HFFc6 (cell line): ENCODE results near the gene SRSF3. TPM values are rescaled to one million over a fixed set of nuclear protein-coding genes. Genes with fewer than 3 reads are reported as not detected.
A peak's percentile ranks its signal among the peaks of the same experiment; 100 is the strongest.

Experiments
- DNase-seq: peaks from one replicate; pipeline ENCODE4 v3.0.0-alpha.2; 2018
- H3K27ac Mint-ChIP-seq: 2 replicates; pipeline ENCODE4 v1.8.0; 2020; ENCODE audit warnings: mild to moderate bottlenecking, mixed read lengths
- H3K27me3 Mint-ChIP-seq: 2 replicates; pipeline ENCODE4 v1.8.0; 2021; ENCODE audit warnings: mild to moderate bottlenecking, moderate library complexity, mixed read lengths; ENCODE audit not compliant: insufficient read depth
- H3K36me3 Mint-ChIP-seq: 2 replicates; pipeline ENCODE4 v1.8.0; 2021; ENCODE audit warnings: low read depth, mixed read lengths
- H3K4me1 Mint-ChIP-seq: 2 replicates; pipeline ENCODE4 v1.8.0; 2020; ENCODE audit warnings: low read depth, mixed read lengths
- H3K4me3 Mint-ChIP-seq: 2 replicates; pipeline ENCODE4 v1.8.0; 2020; ENCODE audit warnings: mild to moderate bottlenecking, moderate library complexity, mixed read lengths
- H3K9me3 Mint-ChIP-seq: 2 replicates; pipeline ENCODE4 v1.8.0; 2020; ENCODE audit warnings: mild to moderate bottlenecking, mixed read lengths
- CTCF ChIP-seq: fragments of 200-600 bp; sonication (generic); IDR thresholded peaks from 2 replicates; pipeline ENCODE4 v1.5.0; 2021; ENCODE audit warnings: antibody characterized with exemption, mild to moderate bottlenecking
- long read RNA-seq: library from polyadenylated mRNA; unstranded; transcript quantifications from one replicate; pipeline ENCODE4 v2.0.0, GENCODE V29; 2019
- total RNA-seq, 6 experiments: library from RNA; stranded (reverse); fragmentation: NEBNext Ultra II Directional; extraction: Animal tissue kit (Norgen Biotek cat#: 25700); gene quantifications; 2 replicates in 1 of 6; 3 replicates in 5 of 6; pipeline ENCODE4 v1.2.3, GENCODE V29; 2021

SRSF3 gene
- 100 to 1,000 TPM; 257 to 368 (median 330) TPM for total RNA-seq
- long read RNA-seq, full-length matches to known transcripts = 380 of 405 reads
- long read RNA-seq, partial matches to known transcripts = 18 of 405 reads
- long read RNA-seq, other reads (novel, unspliced or antisense) = 7 of 405 reads

DNA sequence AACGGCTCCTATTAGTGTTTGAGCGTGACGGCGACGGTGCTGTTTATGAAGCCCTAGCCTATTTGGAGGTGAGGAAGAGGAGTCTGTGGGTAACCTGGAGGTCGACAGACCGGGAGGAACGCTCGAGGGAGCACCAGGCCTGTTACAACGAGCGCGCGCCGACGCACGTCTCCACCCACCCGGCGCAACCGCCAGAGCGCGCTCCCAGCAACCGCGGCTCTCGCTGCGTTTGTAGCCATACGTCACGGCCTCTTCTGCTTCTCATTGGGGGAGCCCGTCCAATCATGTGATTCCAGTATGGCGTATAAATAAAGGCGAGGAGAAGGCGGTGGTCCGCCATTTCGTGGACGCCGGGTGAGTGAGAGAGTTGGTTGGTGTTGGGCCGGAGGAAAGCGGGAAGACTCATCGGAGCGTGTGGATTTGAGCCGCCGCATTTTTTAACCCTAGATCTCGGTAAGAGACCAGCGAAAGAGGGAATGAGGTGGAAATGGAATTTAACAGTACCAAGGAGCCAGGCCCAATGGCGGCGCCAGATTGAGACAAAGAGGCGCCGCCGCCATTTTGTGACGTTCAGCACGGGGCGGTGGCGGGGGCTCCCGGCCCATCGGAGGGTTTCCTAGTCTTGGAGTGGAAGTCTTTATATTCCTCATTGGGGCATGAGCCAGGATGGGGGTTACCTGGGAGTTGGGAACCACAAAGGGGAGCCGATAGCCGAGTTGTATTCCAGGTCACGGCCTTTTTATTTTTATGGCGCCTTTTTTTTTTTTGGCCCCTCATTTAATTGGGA is at the start of gene SRSF3:
TSS of gene SRSF3 (plus strand) at position 334 of the 787 bp plus-strand sequence. CDS start 2,401 bp downstream, outside the sequence.
- Mint-ChIP-seq H3K9me3 (peaks cover 23% of the 10 kb centered on the region), H3K27me3 (peaks cover 22% of the 10 kb centered on the region), H3K4me1 (peaks cover 59% of the 10 kb centered on the region), H3K27ac (peak within 1 kb of the TSS; percentile 99), H3K36me3 (peaks cover 53% of the 10 kb centered on the region), H3K4me3 (peak within 1 kb of the TSS; percentile 96)
- DNase-seq = peak; percentile 98
- TF ChIP-seq CTCF = peak; percentile 76

GRCh38 chr6:36545767-36546307 is 48.3 kb upstream of the SRSF3 start:
- Mint-ChIP-seq H3K4me1 (peaks cover 30% of the 10 kb centered on the region), H3K4me3 (peak overlapping the region; percentile 97), H3K27me3 (peaks cover 6% of the 10 kb centered on the region), H3K36me3 (peaks cover 5% of the 10 kb centered on the region; the same call in 1 of the 2 replicates), H3K27ac (peak overlapping the region; percentile 87), H3K9me3 (no peaks in the 10 kb centered on the region)
- no peak for TF ChIP-seq CTCF
- no peak for DNase-seq

GRCh38 chr6:36546308-36546919 is 47.7 kb upstream of the SRSF3 start:
- Mint-ChIP-seq H3K9me3 (no peaks in the 10 kb centered on the region), H3K36me3 (peaks cover 5% of the 10 kb centered on the region; the same call in 1 of the 2 replicates), H3K4me1 (peaks cover 30% of the 10 kb centered on the region), H3K27me3 (peaks cover 6% of the 10 kb centered on the region), H3K27ac (peak overlapping the region; percentile 87), H3K4me3 (peak overlapping the region; percentile 97)
- no peak for DNase-seq
- TF ChIP-seq CTCF = no peak

DNA sequence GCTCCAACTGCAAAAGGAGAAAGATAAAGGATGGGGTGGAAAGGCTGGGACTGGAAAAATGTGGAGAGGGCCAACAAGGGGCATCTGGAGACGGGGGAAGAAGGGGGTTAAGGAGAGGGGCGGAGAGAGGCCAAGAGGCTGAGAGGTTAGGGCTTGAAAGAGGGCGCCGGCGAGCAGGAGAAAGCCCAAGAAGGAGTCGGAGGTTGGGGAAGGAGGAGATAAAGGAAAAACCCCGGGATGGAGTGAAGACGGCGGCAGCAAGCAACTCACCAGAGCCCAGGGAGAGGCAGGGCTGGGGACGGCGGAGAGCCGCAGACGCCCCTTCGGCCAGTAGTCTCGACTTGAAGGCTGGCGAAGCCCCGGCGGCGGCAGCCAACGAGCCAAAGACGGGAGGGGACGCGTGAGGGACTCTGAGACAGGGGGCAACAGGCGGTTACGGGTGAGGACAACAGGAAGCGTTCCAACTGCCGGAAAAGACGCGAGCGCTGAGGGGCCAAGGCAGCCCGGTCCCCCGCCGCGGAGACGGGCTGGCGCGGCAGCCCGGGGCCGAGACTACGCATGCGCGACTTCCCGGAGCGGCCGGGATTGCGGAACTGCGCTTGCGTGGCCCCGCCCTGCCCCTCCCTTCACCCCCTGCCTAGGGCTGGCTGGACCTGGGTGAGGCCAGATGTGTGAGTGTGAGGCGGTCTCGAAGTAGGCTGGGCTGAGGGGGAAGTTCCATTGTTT is 47.1 kb upstream of the SRSF3 start, which contains the start of gene STK38:
TSS of gene STK38 (minus strand) at position 560 of the 726 bp plus-strand sequence. CDS start 7,277 bp downstream, outside the sequence.
- peaks cover 5% of the 10 kb centered on the region; the same call in 1 of the 2 replicates for H3K36me3 Mint-ChIP-seq
- H3K9me3 Mint-ChIP-seq = no peaks in the 10 kb centered on the region
- peak; percentile 74 for DNase-seq
- H3K4me3 Mint-ChIP-seq = peak within 1 kb of the TSS; percentile 97
- peaks cover 6% of the 10 kb centered on the region for H3K27me3 Mint-ChIP-seq
- peak within 1 kb of the TSS; percentile 87 for H3K27ac Mint-ChIP-seq
- H3K4me1 Mint-ChIP-seq = peaks cover 30% of the 10 kb centered on the region
- no peak; the same call in 1 of the 2 replicates for TF ChIP-seq CTCF
